DOHH2 (cell line): ENCODE results near the gene PGPEP1.

ENCODE experiments used
- H3F3A ChIP-seq: fragments of 200-600 bp; sonication (generic), shearing (Covaris generic); 2 replicates; pipeline ENCODE4 v1.6.0; 2016; ENCODE audit warnings: antibody characterized with exemption, mild to moderate bottlenecking; ENCODE audit not compliant: control insufficient read depth, insufficient read depth
- H3K27ac ChIP-seq: fragments of 200-600 bp; sonication (generic); 2 replicates; pipeline ENCODE4 v1.5.1; 2014; ENCODE audit warnings: low read depth, mild to moderate bottlenecking, low read length, moderate library complexity
- H3K27me3 ChIP-seq: fragments of 200-600 bp; sonication (generic); 2 replicates; pipeline ENCODE4 v1.6.1; 2014; ENCODE audit warnings: mild to moderate bottlenecking, low read length, mixed read lengths; ENCODE audit not compliant: control insufficient read depth
- H3K36me3 ChIP-seq: fragments of 200-600 bp; sonication (generic); 2 replicates; pipeline ENCODE4 v1.6.1; 2014; ENCODE audit warnings: mild to moderate bottlenecking, low read length, moderate library complexity, mixed read lengths; ENCODE audit not compliant: control insufficient read depth
- H3K4me1 ChIP-seq: fragments of 200-600 bp; sonication (generic); 2 replicates; pipeline ENCODE4 v1.6.1; 2014; ENCODE audit warnings: mild to moderate bottlenecking, low read length, mixed read lengths; ENCODE audit not compliant: control insufficient read depth
- H3K4me2 ChIP-seq: fragments of 200-600 bp; sonication (generic); 2 replicates; pipeline ENCODE4 v1.6.0; 2014; ENCODE audit warnings: mild to moderate bottlenecking, low read length, moderate library complexity
- H3K4me3 ChIP-seq: fragments of 200-600 bp; sonication (generic); 2 replicates; pipeline ENCODE4 v1.5.1; 2014; ENCODE audit warnings: mild to moderate bottlenecking, low read length, mixed read lengths
- H3K79me2 ChIP-seq: fragments of 200-600 bp; sonication (generic); 2 replicates; pipeline ENCODE4 v1.6.1; 2014; ENCODE audit warnings: mild to moderate bottlenecking, low read length, mixed read lengths; ENCODE audit not compliant: control insufficient read depth
- H3K9me2 ChIP-seq: fragments of 200-600 bp; sonication (generic); replicated peaks from 2 replicates; pipeline ENCODE4 v1.6.1; 2014; ENCODE audit warnings: mild to moderate bottlenecking, low read length, mixed read lengths; ENCODE audit not compliant: control insufficient read depth
- H3K9me3 ChIP-seq: fragments of 200-600 bp; sonication (generic); 2 replicates; pipeline ENCODE4 v1.6.1; 2014; ENCODE audit warnings: antibody characterized with exemption, low read length, mixed read lengths; ENCODE audit not compliant: control insufficient read depth, insufficient read depth
- H4K20me1 ChIP-seq: fragments of 200-600 bp; sonication (generic); 2 replicates; pipeline ENCODE4 v1.6.0; 2014; ENCODE audit warnings: low read depth, mild to moderate bottlenecking, antibody characterized with exemption, low read length, moderate library complexity; ENCODE audit not compliant: control insufficient read depth, insufficient read depth
- EZH2phosphoT487 ChIP-seq: fragments of 200-600 bp; sonication (generic); IDR thresholded peaks from 2 replicates; pipeline ENCODE4 v1.6.1; 2017; ENCODE audit warnings: borderline replicate concordance, mild to moderate bottlenecking, antibody characterized with exemption, low read length, moderate library complexity, mixed read lengths
- TF ChIP-seq, protein P1 (sequence below): fragments of 200-600 bp; sonication (generic); IDR thresholded peaks from one replicate; pipeline ENCODE4 v1.5.1; 2014; ENCODE audit warnings: antibody characterized with exemption, mild to moderate bottlenecking, low read depth, low read length; ENCODE audit not compliant: poor library complexity, severe bottlenecking

PGPEP1 gene

DNA sequence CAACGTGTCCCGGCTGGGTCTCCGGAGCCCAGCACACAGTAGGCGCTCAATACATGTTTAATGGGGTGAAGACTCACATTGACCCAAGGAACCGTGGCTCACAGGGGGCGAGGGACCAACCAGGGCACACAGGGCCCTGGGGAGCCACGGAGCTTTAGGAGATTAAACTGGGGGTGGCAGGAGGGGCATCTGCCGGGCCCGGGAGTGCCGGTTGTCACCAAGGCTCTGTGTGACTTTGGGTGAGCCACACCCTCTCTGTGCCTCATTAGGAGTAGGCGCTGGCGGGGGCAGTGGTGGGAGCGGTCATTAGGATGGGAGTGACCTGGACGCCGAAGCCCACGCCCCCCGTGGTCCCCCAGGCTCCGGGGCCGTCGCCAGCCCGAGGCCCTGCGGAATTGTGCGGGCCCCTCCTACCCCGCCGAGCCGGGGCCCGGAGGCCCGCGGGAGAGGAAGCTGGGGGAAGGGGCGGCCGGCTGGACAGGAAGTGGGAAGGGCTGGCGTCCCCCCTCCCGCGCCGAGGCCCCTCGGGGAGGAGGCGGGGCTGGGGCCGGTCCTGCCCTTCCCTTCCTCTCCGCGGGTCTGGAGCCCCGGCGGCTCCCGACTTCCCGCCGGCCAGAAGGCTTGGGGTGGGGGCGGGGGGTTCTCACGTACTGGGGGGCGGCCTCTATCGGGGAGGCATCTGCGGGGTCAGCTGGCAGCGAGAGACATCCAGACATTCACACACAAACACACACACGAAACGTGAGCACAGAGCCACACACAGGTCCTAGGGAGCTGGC is 77.0 kb downstream of the PGPEP1 start:
- Histone ChIP-seq H3K9me2 (no peaks in the 10 kb centered on the region), H3K27me3 (no peaks in the 10 kb centered on the region), H4K20me1 (no peaks in the 10 kb centered on the region), H3K4me1 (peaks cover 67% of the 10 kb centered on the region), H3K36me3 (peaks cover 14% of the 10 kb centered on the region), H3K27ac (peak overlapping the region; percentile 87), H3K4me2 (peak overlapping the region; percentile 78), H3K79me2 (peaks cover 30% of the 10 kb centered on the region), H3K9me3 (no peaks in the 10 kb centered on the region), H3F3A (peaks cover 36% of the 10 kb centered on the region), H3K4me3 (peak overlapping the region; percentile 90)
- TF ChIP-seq EZH2phosphoT487, result no peak
- TF ChIP-seq, protein P1, sequence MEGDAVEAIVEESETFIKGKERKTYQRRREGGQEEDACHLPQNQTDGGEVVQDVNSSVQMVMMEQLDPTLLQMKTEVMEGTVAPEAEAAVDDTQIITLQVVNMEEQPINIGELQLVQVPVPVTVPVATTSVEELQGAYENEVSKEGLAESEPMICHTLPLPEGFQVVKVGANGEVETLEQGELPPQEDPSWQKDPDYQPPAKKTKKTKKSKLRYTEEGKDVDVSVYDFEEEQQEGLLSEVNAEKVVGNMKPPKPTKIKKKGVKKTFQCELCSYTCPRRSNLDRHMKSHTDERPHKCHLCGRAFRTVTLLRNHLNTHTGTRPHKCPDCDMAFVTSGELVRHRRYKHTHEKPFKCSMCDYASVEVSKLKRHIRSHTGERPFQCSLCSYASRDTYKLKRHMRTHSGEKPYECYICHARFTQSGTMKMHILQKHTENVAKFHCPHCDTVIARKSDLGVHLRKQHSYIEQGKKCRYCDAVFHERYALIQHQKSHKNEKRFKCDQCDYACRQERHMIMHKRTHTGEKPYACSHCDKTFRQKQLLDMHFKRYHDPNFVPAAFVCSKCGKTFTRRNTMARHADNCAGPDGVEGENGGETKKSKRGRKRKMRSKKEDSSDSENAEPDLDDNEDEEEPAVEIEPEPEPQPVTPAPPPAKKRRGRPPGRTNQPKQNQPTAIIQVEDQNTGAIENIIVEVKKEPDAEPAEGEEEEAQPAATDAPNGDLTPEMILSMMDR, result no peak

GRCh38 chr19:18418029-18418482 is 77.7 kb downstream of the PGPEP1 start:
- no peaks in the 10 kb centered on the region for H3K9me2 ChIP-seq
- peaks cover 36% of the 10 kb centered on the region for H3K79me2 ChIP-seq
- peak overlapping the region; percentile 87 for H3K27ac ChIP-seq
- H3F3A ChIP-seq, result peaks cover 36% of the 10 kb centered on the region
- peak overlapping the region; percentile 90 for H3K4me3 ChIP-seq
- peak overlapping the region; percentile 78 for H3K4me2 ChIP-seq
- H3K27me3 ChIP-seq, result no peaks in the 10 kb centered on the region
- peaks cover 20% of the 10 kb centered on the region for H3K36me3 ChIP-seq
- H4K20me1 ChIP-seq, result peaks cover 4% of the 10 kb centered on the region; the same call in 1 of the 2 replicates
- TF ChIP-seq, protein P1, result no peak
- TF ChIP-seq EZH2phosphoT487, result no peak
- H3K4me1 ChIP-seq, result peaks cover 74% of the 10 kb centered on the region
- H3K9me3 ChIP-seq, result no peaks in the 10 kb centered on the region

DNA sequence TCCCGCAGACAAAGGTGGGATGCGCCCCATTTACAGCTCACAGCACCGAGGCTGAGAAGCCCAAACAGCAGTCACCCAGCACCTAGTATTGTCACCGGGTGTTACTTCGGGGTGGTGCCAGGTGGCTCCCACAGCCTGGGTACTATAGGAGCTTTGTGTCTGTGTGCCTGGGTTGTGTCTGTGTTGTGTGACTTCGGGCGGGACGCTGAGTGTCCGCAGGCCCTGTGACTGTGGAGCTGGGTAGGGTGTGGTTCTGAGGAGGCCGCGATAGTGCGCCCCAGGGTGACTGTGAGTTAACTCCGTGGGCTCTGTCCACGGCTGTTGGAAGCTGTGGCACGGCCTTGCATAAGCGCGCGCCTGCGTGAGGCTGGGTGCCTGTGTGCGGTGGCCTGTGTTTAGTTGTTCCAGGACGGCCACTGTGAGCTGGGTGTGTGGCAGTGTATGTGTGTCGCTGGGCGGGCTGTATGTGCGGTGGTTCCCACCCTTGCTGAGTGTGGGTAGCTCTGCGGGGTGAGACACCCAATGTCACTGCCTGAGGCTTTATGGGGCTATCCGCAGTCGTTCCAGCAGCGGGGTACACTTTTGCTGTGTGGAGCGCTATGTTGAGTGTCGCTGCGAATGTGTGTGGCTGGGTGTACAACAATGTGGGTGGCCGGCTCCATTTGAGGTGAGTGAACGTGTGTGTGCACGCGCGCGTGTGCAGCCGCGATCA is 78.2 kb downstream of the PGPEP1 start:
- Histone ChIP-seq H3K9me2 (no peaks in the 10 kb centered on the region), H3K27me3 (no peaks in the 10 kb centered on the region), H3K9me3 (no peaks in the 10 kb centered on the region), H3K4me3 (peak overlapping the region; percentile 90), H3F3A (peaks cover 36% of the 10 kb centered on the region), H3K79me2 (peaks cover 42% of the 10 kb centered on the region), H3K36me3 (peaks cover 26% of the 10 kb centered on the region), H3K27ac (peak overlapping the region; percentile 87), H3K4me1 (peaks cover 79% of the 10 kb centered on the region), H3K4me2 (peak overlapping the region; percentile 78), H4K20me1 (peaks cover 9% of the 10 kb centered on the region; the same call in 1 of the 2 replicates)
- TF ChIP-seq, protein P1, result no peak
- no peak for TF ChIP-seq EZH2phosphoT487
